22Rv1 (cell line): ENCODE results near the gene PHLDB2.

Experiments
- ZFX ChIP-seq: fragments of 450-650 bp; IDR thresholded peaks from 2 replicates; pipeline ENCODE4 v1.6.1; 2017; ENCODE audit warnings: antibody characterized with exemption, borderline replicate concordance
- TF ChIP-seq, protein P1 (sequence below): fragments of 450-650 bp; IDR thresholded peaks from 2 replicates; pipeline ENCODE4 v1.5.1; 2017; ENCODE audit warnings: mild to moderate bottlenecking

DNA sequence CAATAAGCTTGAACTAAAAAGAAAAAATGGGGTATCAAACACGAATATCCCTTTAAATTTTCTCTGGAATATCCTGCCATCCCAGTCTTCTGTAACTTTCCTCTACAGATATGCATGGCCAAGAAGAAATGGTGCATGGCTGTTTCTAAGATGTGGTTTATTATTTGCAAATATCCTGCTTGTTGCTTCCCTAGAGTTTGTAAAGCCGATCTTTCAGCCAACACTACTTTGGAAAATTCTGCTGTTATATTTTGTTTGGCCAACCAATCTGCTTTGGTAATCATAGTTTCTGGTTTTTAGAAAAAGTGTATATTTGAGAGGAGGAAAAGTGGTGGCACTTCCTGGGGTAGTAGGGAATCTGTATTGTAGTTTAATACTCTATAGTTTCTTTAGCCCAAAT lies 13.9 kb downstream of the PHLDB2 start:
- TF ChIP-seq, protein P1, sequence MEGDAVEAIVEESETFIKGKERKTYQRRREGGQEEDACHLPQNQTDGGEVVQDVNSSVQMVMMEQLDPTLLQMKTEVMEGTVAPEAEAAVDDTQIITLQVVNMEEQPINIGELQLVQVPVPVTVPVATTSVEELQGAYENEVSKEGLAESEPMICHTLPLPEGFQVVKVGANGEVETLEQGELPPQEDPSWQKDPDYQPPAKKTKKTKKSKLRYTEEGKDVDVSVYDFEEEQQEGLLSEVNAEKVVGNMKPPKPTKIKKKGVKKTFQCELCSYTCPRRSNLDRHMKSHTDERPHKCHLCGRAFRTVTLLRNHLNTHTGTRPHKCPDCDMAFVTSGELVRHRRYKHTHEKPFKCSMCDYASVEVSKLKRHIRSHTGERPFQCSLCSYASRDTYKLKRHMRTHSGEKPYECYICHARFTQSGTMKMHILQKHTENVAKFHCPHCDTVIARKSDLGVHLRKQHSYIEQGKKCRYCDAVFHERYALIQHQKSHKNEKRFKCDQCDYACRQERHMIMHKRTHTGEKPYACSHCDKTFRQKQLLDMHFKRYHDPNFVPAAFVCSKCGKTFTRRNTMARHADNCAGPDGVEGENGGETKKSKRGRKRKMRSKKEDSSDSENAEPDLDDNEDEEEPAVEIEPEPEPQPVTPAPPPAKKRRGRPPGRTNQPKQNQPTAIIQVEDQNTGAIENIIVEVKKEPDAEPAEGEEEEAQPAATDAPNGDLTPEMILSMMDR = no peak
- no peak for TF ChIP-seq ZFX
